Smooth muscle cell (in vitro differentiated cells): ENCODE results near the gene TMCC1. TPM values are rescaled to one million over a fixed set of nuclear protein-coding genes. Genes with fewer than 3 reads are reported as not detected.
A peak's percentile ranks its signal among the peaks of the same experiment; 100 is the strongest.

Experiments
- DNase-seq: peaks from one replicate; lab custom pipeline; 2025; ENCODE audit not compliant: unreplicated experiment; lab: John Stamatoyannopoulos, UW
- H2AFZ ChIP-seq: fragments of 200-600 bp; sonication (generic); 2 replicates; pipeline ENCODE4 v1.6.0; 2016; ENCODE audit warnings: antibody characterized with exemption, low read depth, mild to moderate bottlenecking
- H3F3A ChIP-seq: fragments of 200-600 bp; sonication (generic); 2 replicates; pipeline ENCODE4 v1.6.0; 2017; ENCODE audit warnings: antibody characterized with exemption, low read depth
- H3K27ac ChIP-seq: fragments of 200-600 bp; sonication (generic); 2 replicates; pipeline ENCODE4 v1.5.1; 2016; ENCODE audit warnings: low read depth, mild to moderate bottlenecking
- H3K27me3 ChIP-seq: fragments of 200-600 bp; sonication (generic); 2 replicates; pipeline ENCODE4 v1.6.1; 2016; ENCODE audit warnings: low read depth, mild to moderate bottlenecking
- H3K36me3 ChIP-seq: fragments of 200-600 bp; sonication (generic); 2 replicates; pipeline ENCODE4 v1.5.1; 2016; ENCODE audit warnings: low read depth
- H3K4me1 ChIP-seq: fragments of 200-600 bp; sonication (generic); 2 replicates; pipeline ENCODE4 v1.5.1; 2016; ENCODE audit warnings: low read depth
- H3K4me2 ChIP-seq: fragments of 200-600 bp; sonication (generic); 2 replicates; pipeline ENCODE4 v1.6.0; 2016; ENCODE audit warnings: mild to moderate bottlenecking
- H3K4me3 ChIP-seq: fragments of 200-600 bp; sonication (generic); 2 replicates; pipeline ENCODE4 v1.5.1; 2016; ENCODE audit warnings: mild to moderate bottlenecking
- H3K79me2 ChIP-seq: fragments of 200-600 bp; sonication (generic); 2 replicates; pipeline ENCODE4 v1.6.0; 2016; ENCODE audit warnings: low read depth, mild to moderate bottlenecking
- H3K9ac ChIP-seq: fragments of 200-600 bp; sonication (generic); 2 replicates; pipeline ENCODE4 v1.6.0; 2016; ENCODE audit warnings: low read depth
- H3K9me3 ChIP-seq: fragments of 200-600 bp; sonication (generic); replicated peaks from 2 replicates; pipeline ENCODE4 v1.5.1; 2016; ENCODE audit warnings: low read depth
- H4K20me1 ChIP-seq: fragments of 200-600 bp; sonication (generic); 2 replicates; pipeline ENCODE4 v1.6.0; 2016; ENCODE audit warnings: low read depth
- WGBS: methylation state at CpG from one replicate; pipeline ENCODE4 v1.1.7; 2016; ENCODE audit warnings: low lambda C conversion rate; 5-methylcytosine and 5-hydroxymethylcytosine counted together
- polyA plus RNA-seq: library from polyadenylated mRNA; unstranded; fragments of >200 nt; fragmentation: Nextera tagmentation; extraction: Ambion mirVana; gene quantifications from 2 replicates; pipeline ENCODE4 v1.2.1, GENCODE V29; 2016
- total RNA-seq: library from RNA; depleted of rRNA; stranded (reverse); fragments of >200 nt; gene quantifications from 2 replicates; pipeline ENCODE4 v1.2.3, GENCODE V29; 2014
- TF ChIP-seq, protein P1 (sequence below): fragments of 200-600 bp; sonication (generic); IDR thresholded peaks from 2 replicates; pipeline ENCODE4 v1.5.1; 2017; ENCODE audit warnings: borderline replicate concordance, mild to moderate bottlenecking, antibody characterized with exemption; ENCODE audit not compliant: insufficient read depth, poor library complexity, severe bottlenecking

TMCC1 gene
- total and polyA plus RNA-seq, 2 experiments from 2014 or later, result 5.3 to 17.8 TPM

DNA sequence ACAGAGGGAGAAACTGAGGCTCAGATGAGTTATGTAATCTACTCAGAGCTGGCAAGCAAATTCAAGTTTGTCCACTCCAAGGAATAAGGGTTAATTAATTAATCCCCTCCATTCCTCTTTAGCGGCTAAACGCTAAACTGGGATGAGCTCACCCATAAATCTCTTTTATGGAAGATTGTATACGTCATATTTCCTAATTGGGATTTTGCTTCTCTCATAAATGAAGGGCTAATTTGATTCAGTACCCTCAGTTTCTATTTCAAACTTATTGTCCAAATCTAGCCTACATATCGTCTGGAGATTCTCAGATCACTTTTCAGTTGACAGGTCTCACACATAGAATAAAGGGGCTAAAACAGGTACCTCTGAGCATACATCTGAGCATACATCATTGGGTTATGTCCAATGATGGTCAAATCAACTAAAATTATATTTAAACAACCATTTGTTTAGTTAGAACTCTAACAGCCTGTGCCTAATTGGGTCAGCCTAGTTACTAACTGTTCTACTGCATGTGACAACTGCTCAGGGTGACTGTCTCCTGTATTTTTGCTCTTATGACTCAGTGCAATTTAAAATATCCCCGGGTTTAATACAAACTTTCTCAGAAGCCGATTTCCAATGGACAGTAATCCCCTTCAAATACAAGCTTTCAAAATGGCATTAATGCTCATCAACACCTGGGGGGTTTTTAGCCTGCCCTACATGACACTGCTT is 229.4 kb downstream of the TMCC1 start:
- H3K27ac ChIP-seq, result peak overlapping the region; percentile 93
- peak overlapping the region; percentile 56 for H3K4me2 ChIP-seq
- WGBS, result 52% methylated on average over 6 of the region's 6 CpGs

GRCh38 chr3:129663045-129663446 is 230.5 kb downstream of the TMCC1 start:
- Histone ChIP-seq H3K4me1 (peaks cover 36% of the 10 kb centered on the region), H3K36me3 (no peaks in the 10 kb centered on the region), H3K4me3 (no peak overlapping the region), H4K20me1 (peaks cover 22% of the 10 kb centered on the region), H3K27ac (peak overlapping the region; percentile 93), H3K9ac (peak overlapping the region; percentile 68), H3K79me2 (peaks cover 19% of the 10 kb centered on the region), H3K27me3 (no peaks in the 10 kb centered on the region), H3F3A (no peaks in the 10 kb centered on the region), H3K9me3 (no peaks in the 10 kb centered on the region), H3K4me2 (no peak overlapping the region), H2AFZ (no peak overlapping the region)
- no peak for DNase-seq
- WGBS, result 48% methylated on average over 1 of the region's 1 CpG
- TF ChIP-seq, protein P1, sequence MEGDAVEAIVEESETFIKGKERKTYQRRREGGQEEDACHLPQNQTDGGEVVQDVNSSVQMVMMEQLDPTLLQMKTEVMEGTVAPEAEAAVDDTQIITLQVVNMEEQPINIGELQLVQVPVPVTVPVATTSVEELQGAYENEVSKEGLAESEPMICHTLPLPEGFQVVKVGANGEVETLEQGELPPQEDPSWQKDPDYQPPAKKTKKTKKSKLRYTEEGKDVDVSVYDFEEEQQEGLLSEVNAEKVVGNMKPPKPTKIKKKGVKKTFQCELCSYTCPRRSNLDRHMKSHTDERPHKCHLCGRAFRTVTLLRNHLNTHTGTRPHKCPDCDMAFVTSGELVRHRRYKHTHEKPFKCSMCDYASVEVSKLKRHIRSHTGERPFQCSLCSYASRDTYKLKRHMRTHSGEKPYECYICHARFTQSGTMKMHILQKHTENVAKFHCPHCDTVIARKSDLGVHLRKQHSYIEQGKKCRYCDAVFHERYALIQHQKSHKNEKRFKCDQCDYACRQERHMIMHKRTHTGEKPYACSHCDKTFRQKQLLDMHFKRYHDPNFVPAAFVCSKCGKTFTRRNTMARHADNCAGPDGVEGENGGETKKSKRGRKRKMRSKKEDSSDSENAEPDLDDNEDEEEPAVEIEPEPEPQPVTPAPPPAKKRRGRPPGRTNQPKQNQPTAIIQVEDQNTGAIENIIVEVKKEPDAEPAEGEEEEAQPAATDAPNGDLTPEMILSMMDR, result no peak

More for the DNA sequence above, 229.4 kb downstream of the TMCC1 start:
- H3K27me3 ChIP-seq, result no peaks in the 10 kb centered on the region
- no peaks in the 10 kb centered on the region for H3F3A ChIP-seq
- H2AFZ ChIP-seq, result no peak overlapping the region
- peak overlapping the region; percentile 49 for H3K9ac ChIP-seq
- H3K4me1 ChIP-seq, result peaks cover 36% of the 10 kb centered on the region
- no peaks in the 10 kb centered on the region for H3K36me3 ChIP-seq
- no peak overlapping the region for H3K4me3 ChIP-seq
- H3K79me2 ChIP-seq, result peaks cover 22% of the 10 kb centered on the region
- TF ChIP-seq, protein P1, result no peak
- H4K20me1 ChIP-seq, result peaks cover 22% of the 10 kb centered on the region
- H3K9me3 ChIP-seq, result no peaks in the 10 kb centered on the region
- no peak for DNase-seq

GRCh38 chr3:129662191-129662608 is 231.3 kb downstream of the TMCC1 start:
- Histone ChIP-seq H3K4me2 (no peak overlapping the region), H3K79me2 (peaks cover 22% of the 10 kb centered on the region), H3K9ac (peak overlapping the region; percentile 68)

More at GRCh38 chr3:129662191-129662608, 231.3 kb downstream of the TMCC1 start:
- H3K9me3 ChIP-seq, result no peaks in the 10 kb centered on the region
- H3F3A ChIP-seq, result no peaks in the 10 kb centered on the region
- peaks cover 39% of the 10 kb centered on the region for H3K4me1 ChIP-seq
- DNase-seq, result no peak
- no peak overlapping the region for H2AFZ ChIP-seq
- H3K27ac ChIP-seq, result peak overlapping the region; percentile 93
- peaks cover 22% of the 10 kb centered on the region for H4K20me1 ChIP-seq
- H3K4me3 ChIP-seq, result no peak overlapping the region
- H3K27me3 ChIP-seq, result no peaks in the 10 kb centered on the region
- 79% methylated on average over 4 of the region's 4 CpGs for WGBS
- TF ChIP-seq, protein P1, result no peak
- no peaks in the 10 kb centered on the region for H3K36me3 ChIP-seq
